Large intestine (tissue), 3 donors: ENCODE results near the gene BRD4. TPM values are rescaled to one million over a fixed set of nuclear protein-coding genes. Genes with fewer than 3 reads are reported as not detected.
"Not testable (repeated sequence)": the region's sequence is repeated elsewhere in the genome, so short reads cannot be mapped to it uniquely, and the experiment has no call there.

Experiments used
- DNase-seq, 2 donors: peaks; one replicate each; pipeline versions ENCODE4 v3.0.0 to v3.0.0-alpha.2; 2013
- H3K27ac ChIP-seq: one replicate; pipeline ENCODE4 v1.5.1; 2013; ENCODE audit warnings: low read length
- H3K27me3 ChIP-seq: 2 replicates; pipeline ENCODE4 v1.6.1; 2013; ENCODE audit warnings: low read length; ENCODE audit not compliant: control insufficient read depth, insufficient read depth
- H3K36me3 ChIP-seq: 2 replicates; pipeline ENCODE4 v1.6.1; 2013; ENCODE audit warnings: low read length; ENCODE audit not compliant: control insufficient read depth, insufficient read depth
- H3K4me1 ChIP-seq: one replicate; pipeline ENCODE4 v1.6.1; 2013; ENCODE audit warnings: low read length; ENCODE audit not compliant: control insufficient read depth, insufficient read depth
- H3K4me3 ChIP-seq: one replicate; pipeline ENCODE4 v1.5.1; 2013; ENCODE audit warnings: low read length
- H3K9me3 ChIP-seq: one replicate; pipeline ENCODE4 v1.6.1; 2013; ENCODE audit warnings: mild to moderate bottlenecking, low read depth, low read length, moderate library complexity; ENCODE audit not compliant: control insufficient read depth
- WGBS: methylation state at CpG from one replicate; pipeline ENCODE4 v1.1.5; 2013; ENCODE audit warnings: low lambda C conversion rate; ENCODE audit not compliant: insufficient coverage; 5-methylcytosine and 5-hydroxymethylcytosine counted together
- polyA plus RNA-seq: library from polyadenylated mRNA; unstranded; fragments of 120-200 nt; gene quantifications from one replicate; pipeline ENCODE4 v1.2.1, GENCODE V29; 2013

Gene BRD4
- polyA plus RNA-seq, 1 donor, result 39.1 TPM

DNA sequence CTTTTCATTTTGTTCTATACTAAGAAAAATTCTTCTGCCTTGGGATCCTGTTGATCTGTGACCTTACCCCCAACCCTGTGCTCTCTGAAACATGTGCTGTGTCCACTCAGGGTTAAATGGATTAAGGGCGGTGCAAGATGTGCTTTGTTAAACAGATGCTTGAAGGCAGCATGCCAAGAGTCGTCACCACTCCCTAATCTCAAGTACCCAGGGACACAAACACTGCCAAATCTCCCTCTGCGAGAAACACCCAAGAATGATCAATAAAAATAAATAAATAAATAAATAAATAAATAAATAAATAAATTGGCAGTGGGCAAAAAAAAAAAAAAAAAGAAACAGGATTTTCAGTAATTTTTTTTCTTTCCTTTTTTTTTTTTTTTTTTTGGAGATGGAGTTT lies 31.5 kb upstream of the BRD4 start:
- H3K36me3 ChIP-seq, result peaks cover 60% of the 10 kb centered on the region

DNA sequence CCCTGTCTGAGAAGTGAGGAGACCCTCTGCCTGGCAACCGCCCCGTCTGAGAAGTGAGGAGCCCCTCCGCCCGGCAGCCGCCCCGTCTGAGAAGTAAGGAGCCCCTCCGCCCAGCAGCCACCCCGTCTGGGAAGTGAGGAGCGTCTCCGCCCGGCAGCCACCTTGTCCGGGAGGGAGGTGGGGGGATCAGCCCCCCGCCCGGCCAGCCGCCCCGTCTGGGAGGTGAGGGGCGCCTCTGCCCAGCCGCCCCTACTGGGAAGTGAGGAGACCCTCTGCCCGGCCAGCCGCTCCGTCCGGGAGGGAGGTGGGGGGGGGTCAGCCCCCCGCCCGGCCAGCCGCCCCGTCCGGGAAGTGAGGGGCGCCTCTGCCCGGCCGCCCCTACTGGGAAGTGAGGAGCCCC lies 30.7 kb upstream of the BRD4 start:
- DNase-seq, result not testable (repeated sequence)

More for the DNA sequence above, 31.5 kb upstream of the BRD4 start:
- H3K27ac ChIP-seq, DNase-seq, H3K4me1 ChIP-seq, H3K9me3 ChIP-seq, H3K4me3 ChIP-seq, H3K27me3 ChIP-seq: not testable (repeated sequence)
- WGBS, result no CpG with 5 or more reads among the region's 3 CpGs

DNA sequence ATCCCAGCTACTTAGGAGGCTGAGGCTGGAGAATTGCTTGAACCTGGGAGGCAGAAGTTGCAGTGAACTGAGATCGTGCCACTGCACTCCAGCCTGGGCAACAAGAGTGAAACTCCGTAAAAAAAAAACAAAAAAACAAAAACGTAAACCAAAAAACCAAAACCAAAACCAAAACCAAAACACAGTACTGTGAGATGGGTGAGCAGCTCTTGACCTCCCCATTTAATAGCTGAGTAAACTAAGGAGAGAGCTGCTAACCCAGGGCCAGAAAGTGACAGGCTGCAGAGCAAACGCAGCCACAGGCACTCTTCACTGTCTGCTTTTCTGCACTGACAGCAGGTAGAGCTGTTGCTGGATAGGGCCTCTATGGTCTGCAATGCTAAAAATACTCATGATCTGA lies 27.7 kb upstream of the BRD4 start:
- peaks cover 65% of the 10 kb centered on the region for H3K36me3 ChIP-seq
- not testable (repeated sequence) for DNase-seq, H3K4me3 ChIP-seq, H3K27ac ChIP-seq, H3K27me3 ChIP-seq, H3K4me1 ChIP-seq, H3K9me3 ChIP-seq
- WGBS, result 80% methylated on average over 1 of the region's 4 CpGs

More for the DNA sequence above, 30.7 kb upstream of the BRD4 start:
- not testable (repeated sequence) for H3K4me1 ChIP-seq, H3K27ac ChIP-seq, H3K4me3 ChIP-seq, H3K27me3 ChIP-seq, H3K9me3 ChIP-seq
- peaks cover 60% of the 10 kb centered on the region for H3K36me3 ChIP-seq
- no CpG with 5 or more reads among the region's 30 CpGs for WGBS

DNA sequence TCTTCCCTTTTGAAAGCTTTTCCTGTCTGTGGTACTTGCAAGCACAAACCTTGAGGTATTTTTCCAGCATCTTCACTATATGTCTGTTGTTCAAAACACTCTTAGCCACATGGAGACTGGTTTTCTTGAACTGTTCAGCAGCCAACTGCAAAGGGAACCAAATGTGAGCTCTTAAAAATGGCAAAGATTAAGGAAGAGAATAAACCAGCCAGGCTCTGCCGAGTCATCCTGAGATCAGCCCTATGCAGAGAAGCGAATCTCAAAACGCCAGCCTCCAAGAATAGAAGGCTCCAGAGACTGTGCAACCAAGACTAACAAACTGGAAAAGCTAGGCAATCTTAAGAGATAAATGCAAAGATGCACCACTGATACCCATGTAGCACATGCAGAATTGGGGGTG lies 26.6 kb upstream of the BRD4 start:
- no peaks in the 10 kb centered on the region for H3K27me3 ChIP-seq
- no peaks in the 10 kb centered on the region for H3K4me1 ChIP-seq
- DNase-seq, result no peak
- peaks cover 71% of the 10 kb centered on the region for H3K36me3 ChIP-seq
- H3K27ac ChIP-seq, result no peak overlapping the region
- WGBS, result no CpG with 5 or more reads among the region's 3 CpGs
- H3K9me3 ChIP-seq, result peaks cover 3% of the 10 kb centered on the region
- no peak overlapping the region for H3K4me3 ChIP-seq

DNA sequence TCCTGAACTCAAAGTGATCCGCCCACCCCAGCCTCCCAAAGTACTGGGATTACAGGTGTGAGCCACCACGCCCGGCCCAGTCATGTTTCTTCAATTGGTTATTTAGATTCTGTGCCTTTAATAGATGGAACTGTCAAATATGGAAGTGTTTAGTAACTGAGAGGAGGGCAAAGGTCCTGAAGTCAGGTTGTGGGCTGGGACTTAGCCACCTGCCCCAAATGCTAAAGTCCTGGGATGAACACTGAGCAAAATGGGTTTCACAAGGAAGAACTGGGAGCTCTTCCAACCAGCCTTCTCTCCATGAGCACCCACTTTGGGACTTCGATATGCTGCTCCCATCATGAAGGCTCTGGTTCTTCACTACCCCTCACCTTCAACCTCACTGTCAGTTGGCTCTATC lies 25.6 kb upstream of the BRD4 start:
- Histone ChIP-seq H3K27me3 (no peaks in the 10 kb centered on the region), H3K4me1 (no peaks in the 10 kb centered on the region), H3K4me3 (no peak overlapping the region), H3K36me3 (peaks cover 71% of the 10 kb centered on the region), H3K9me3 (peaks cover 3% of the 10 kb centered on the region), H3K27ac (no peak overlapping the region)
- no CpG with 5 or more reads among the region's 4 CpGs for WGBS
- peak in 1 of 2 donors; percentile 31 for DNase-seq

DNA sequence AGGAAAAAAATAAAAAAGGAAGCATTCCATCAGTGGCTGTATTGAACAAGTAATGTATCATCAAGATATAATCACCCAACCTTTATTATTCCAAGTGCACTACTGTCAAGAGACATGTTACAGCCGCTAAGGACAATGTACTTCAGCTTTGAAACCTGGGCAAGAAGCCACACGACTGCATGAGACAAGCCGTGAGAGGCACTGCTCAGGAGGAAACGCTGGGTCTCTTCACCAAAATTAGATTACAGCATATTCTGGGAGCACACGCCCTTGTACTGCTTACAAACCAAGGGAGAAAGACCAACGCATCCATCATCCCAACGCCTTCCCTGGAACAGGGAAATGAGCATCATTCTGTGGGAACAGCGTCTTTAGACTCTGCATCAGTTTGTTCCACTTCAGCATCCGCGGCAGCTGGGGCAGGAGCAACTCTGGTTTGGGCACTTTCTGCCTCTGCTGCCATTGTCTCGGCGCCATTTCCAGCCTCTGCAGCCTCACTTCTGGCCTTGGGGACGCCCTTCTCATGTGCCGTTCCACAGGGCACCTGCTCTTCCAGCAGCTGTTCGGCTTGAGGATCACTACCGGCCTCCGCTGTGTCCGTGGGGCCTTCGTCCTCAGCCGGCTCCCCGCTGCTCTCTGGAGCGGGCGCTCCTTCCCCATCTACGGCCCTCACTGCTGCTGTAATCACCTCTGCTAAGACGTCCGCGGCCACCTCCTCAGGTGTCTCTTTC lies 22.4 kb upstream of the BRD4 start:
- Histone ChIP-seq H3K27me3 (no peaks in the 10 kb centered on the region), H3K4me1 (no peaks in the 10 kb centered on the region), H3K4me3 (no peak overlapping the region), H3K9me3 (no peaks in the 10 kb centered on the region), H3K36me3 (peaks cover 51% of the 10 kb centered on the region), H3K27ac (no peak overlapping the region)
- DNase-seq, result no peak
- WGBS, result no CpG with 5 or more reads among the region's 27 CpGs

DNA sequence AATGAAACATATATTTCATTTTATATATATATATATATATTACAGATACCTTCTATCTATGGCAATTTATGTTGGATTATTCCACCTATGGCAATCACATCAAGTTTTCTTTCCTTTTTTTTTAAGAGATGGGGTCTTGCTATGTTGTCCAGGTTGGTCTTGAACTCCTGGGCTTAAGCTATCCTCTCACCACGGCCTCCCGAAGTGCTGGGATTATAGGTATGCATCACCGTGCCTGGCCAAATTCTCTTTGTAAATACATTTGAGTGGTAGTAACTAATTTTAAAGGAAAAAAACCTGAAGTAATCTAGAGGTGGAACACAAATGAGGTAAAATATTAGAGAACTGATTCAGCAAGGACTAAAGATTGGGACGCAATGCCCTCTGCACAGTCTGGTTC lies 21.6 kb upstream of the BRD4 start:
- peaks cover 43% of the 10 kb centered on the region for H3K36me3 ChIP-seq
- no peak overlapping the region for H3K27ac ChIP-seq
- DNase-seq, result no peak
- no peaks in the 10 kb centered on the region for H3K9me3 ChIP-seq
- H3K4me1 ChIP-seq, result no peaks in the 10 kb centered on the region
- H3K4me3 ChIP-seq, result no peak overlapping the region
- no peaks in the 10 kb centered on the region for H3K27me3 ChIP-seq
- WGBS, result no CpG with 5 or more reads among the region's 4 CpGs

DNA sequence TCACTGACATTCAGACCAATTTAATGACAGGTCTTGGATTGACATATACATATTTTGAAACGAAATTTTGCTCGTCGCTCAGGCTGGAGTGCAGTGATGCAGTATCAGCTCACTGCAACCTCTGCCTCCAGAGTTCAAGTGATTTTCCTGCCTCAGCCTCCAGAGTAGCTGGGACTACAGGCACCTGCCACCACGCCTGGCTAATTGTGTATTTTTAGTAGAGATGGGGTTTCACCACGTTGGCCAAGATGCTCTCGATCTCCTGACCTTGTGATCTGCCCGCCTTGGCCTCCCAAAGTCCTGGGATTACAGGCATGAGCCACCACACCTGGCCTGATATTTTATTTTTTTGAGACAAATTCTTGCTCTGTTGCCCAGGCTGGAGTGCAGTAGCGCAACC lies 20.2 kb upstream of the BRD4 start:
- H3K36me3 ChIP-seq, result peaks cover 30% of the 10 kb centered on the region
- not testable (repeated sequence) for DNase-seq
- no CpG with 5 or more reads among the region's 8 CpGs for WGBS

DNA sequence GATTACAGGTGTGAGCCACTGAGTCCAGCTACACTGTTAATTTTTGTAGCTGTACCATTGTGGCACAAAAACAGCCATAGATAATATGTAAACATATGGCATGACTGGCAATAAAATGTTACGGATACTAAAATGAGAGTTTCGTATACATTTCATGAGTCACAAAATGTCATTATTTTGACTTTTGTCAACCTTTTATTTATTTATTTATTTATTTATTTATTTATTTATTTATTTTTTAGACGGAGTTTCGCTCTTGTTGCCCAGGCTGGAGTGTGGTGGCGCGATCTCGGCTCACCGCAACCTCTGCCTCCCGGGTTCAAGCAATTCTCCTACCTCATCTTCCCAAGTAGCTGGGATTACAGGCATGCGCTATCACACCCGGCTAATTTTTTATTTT lies 9.0 kb upstream of the BRD4 start:
- H3K4me1 ChIP-seq, H3K27ac ChIP-seq, H3K9me3 ChIP-seq, DNase-seq, H3K36me3 ChIP-seq, H3K4me3 ChIP-seq, H3K27me3 ChIP-seq: not testable (repeated sequence)
- WGBS, result 97% methylated on average over 7 of the region's 11 CpGs

More for the DNA sequence above, 20.2 kb upstream of the BRD4 start:
- not testable (repeated sequence) for H3K4me3 ChIP-seq, H3K27ac ChIP-seq, H3K4me1 ChIP-seq, H3K9me3 ChIP-seq, H3K27me3 ChIP-seq

DNA sequence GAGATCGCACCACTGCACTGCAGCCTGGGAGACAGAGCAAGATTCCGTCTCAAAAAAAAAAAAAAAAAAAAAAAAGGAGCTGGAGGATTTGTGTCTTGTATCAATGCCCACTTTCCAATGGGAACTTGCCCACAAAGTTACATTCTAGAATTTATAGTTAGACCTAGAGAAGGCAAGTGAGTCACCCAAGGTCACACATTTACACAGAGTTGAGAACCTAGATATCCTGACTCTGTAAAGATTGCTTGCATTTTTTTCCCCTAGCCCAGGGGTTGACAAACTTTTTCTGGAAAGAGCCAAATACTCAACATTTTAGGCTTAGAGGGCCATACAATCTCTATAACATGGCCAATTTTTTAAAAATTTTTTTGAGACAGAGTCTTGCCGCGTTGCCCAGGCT lies 7.7 kb upstream of the BRD4 start:
- Histone ChIP-seq H3K9me3 (no peaks in the 10 kb centered on the region), H3K4me3 (no peak overlapping the region), H3K27ac (no peak overlapping the region), H3K27me3 (no peaks in the 10 kb centered on the region), H3K36me3 (peaks cover 3% of the 10 kb centered on the region), H3K4me1 (no peaks in the 10 kb centered on the region)
- DNase-seq, result no peak
- no CpG with 5 or more reads among the region's 4 CpGs for WGBS

DNA sequence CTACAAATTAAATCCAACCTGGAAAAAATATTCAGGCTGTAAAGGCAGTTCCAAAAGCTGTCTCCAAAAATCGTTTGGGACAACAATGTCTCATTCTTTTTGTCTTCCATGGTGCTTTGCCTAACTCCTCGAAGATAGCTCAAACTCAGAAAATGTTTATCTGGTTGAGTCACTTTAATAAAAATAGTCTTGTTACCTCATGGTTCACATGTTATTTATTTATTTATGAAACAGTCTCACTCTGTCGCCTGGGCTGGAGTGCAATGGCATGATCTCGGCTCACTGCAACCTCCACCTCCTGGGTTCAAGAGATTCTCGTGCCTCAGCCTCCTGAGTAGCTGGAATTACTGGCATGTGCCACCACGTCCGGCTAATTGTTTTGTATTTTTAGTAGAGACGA lies 4.9 kb upstream of the BRD4 start:
- Histone ChIP-seq H3K36me3 (no peaks in the 10 kb centered on the region), H3K4me1 (no peaks in the 10 kb centered on the region), H3K27ac (no peak overlapping the region), H3K9me3 (no peaks in the 10 kb centered on the region), H3K4me3 (no peak overlapping the region), H3K27me3 (no peaks in the 10 kb centered on the region)
- WGBS, result 60% methylated on average over 1 of the region's 8 CpGs
- DNase-seq, result no peak
